HUES6 (cell line): ENCODE measurements around the gene ISL2.

Source experiments
- H3K27ac ChIP-seq: 2 replicates; pipeline ENCODE4 v1.7.0; 2013; ENCODE audit warnings: low read depth, mild to moderate bottlenecking, low read length, inconsistent platforms
- H3K27me3 ChIP-seq: 2 replicates; pipeline ENCODE4 v1.6.1; 2013; ENCODE audit warnings: low read length; ENCODE audit not compliant: control insufficient read depth, insufficient read depth
- H3K36me3 ChIP-seq: 2 replicates; pipeline ENCODE4 v1.6.1; 2013; ENCODE audit warnings: low read length; ENCODE audit not compliant: control insufficient read depth, insufficient read depth
- H3K4me1 ChIP-seq: 2 replicates; pipeline ENCODE4 v1.6.1; 2013; ENCODE audit warnings: low read length; ENCODE audit not compliant: control insufficient read depth, insufficient read depth
- H3K4me3 ChIP-seq: 2 replicates; pipeline ENCODE4 v1.5.1; 2013; ENCODE audit warnings: low read depth, low read length
- H3K9ac ChIP-seq: one replicate; pipeline ENCODE4 v1.6.1; 2013; ENCODE audit warnings: mild to moderate bottlenecking, low read length
- H3K9me3 ChIP-seq: 2 replicates; pipeline ENCODE4 v1.6.1; 2013; ENCODE audit warnings: low read depth, low read length; ENCODE audit not compliant: control insufficient read depth, insufficient read depth

ISL2 gene

GRCh38 chr15:76337696-76338485 is 1.3 kb downstream of the ISL2 start:
- no peak overlapping the region for H3K27ac ChIP-seq

GRCh38 chr15:76338486-76339304 is 2.1 kb downstream of the ISL2 start:
- peaks cover 47% of the 10 kb centered on the region for H3K4me1 ChIP-seq
- no peaks in the 10 kb centered on the region for H3K9me3 ChIP-seq
- peak overlapping the region; percentile 59 for H3K4me3 ChIP-seq
- no peaks in the 10 kb centered on the region for H3K36me3 ChIP-seq
- peaks cover 100% of the 10 kb centered on the region for H3K27me3 ChIP-seq
- H3K9ac ChIP-seq = no peak overlapping the region
- H3K27ac ChIP-seq = no peak overlapping the region

More at GRCh38 chr15:76337696-76338485, 1.3 kb downstream of the ISL2 start:
- Histone ChIP-seq H3K36me3 (no peaks in the 10 kb centered on the region), H3K9ac (no peak overlapping the region), H3K4me3 (peak overlapping the region; percentile 59), H3K27me3 (peaks cover 100% of the 10 kb centered on the region), H3K9me3 (no peaks in the 10 kb centered on the region), H3K4me1 (peaks cover 44% of the 10 kb centered on the region)

- no peak overlapping the region for H3K27ac ChIP-seq
Measured at GRCh38 chr15:76339305-76340197, 3.0 kb downstream of the ISL2 start.

GRCh38 chr15:76340198-76340802 is 3.7 kb downstream of the ISL2 start:
- H3K4me1 ChIP-seq = peaks cover 44% of the 10 kb centered on the region
- no peaks in the 10 kb centered on the region for H3K36me3 ChIP-seq
- H3K27me3 ChIP-seq = peaks cover 100% of the 10 kb centered on the region
- no peaks in the 10 kb centered on the region for H3K9me3 ChIP-seq
- H3K4me3 ChIP-seq = peak overlapping the region; percentile 50
- H3K27ac ChIP-seq = no peak overlapping the region
- no peak overlapping the region for H3K9ac ChIP-seq

More at GRCh38 chr15:76339305-76340197, 3.0 kb downstream of the ISL2 start:
- Histone ChIP-seq H3K9ac (no peak overlapping the region), H3K4me3 (peak overlapping the region; percentile 50), H3K36me3 (no peaks in the 10 kb centered on the region), H3K4me1 (peaks cover 44% of the 10 kb centered on the region), H3K9me3 (no peaks in the 10 kb centered on the region), H3K27me3 (peaks cover 100% of the 10 kb centered on the region)

- Histone ChIP-seq H3K36me3 (no peaks in the 10 kb centered on the region), H3K27ac (no peak overlapping the region), H3K4me1 (peaks cover 44% of the 10 kb centered on the region), H3K9ac (no peak overlapping the region), H3K4me3 (peak overlapping the region; percentile 50), H3K27me3 (peaks cover 100% of the 10 kb centered on the region), H3K9me3 (no peaks in the 10 kb centered on the region)
Measured at GRCh38 chr15:76340803-76341365, 4.3 kb downstream of the ISL2 start.

GRCh38 chr15:76341366-76342057 is 4.9 kb downstream of the ISL2 start:
- Histone ChIP-seq H3K9ac (no peak overlapping the region), H3K27ac (no peak overlapping the region), H3K27me3 (peaks cover 100% of the 10 kb centered on the region), H3K4me3 (peak overlapping the region; percentile 50), H3K36me3 (no peaks in the 10 kb centered on the region), H3K4me1 (peaks cover 44% of the 10 kb centered on the region), H3K9me3 (no peaks in the 10 kb centered on the region)

GRCh38 chr15:76342058-76342381 is 5.4 kb downstream of the ISL2 start:
- Histone ChIP-seq H3K36me3 (no peaks in the 10 kb centered on the region), H3K9ac (no peak overlapping the region), H3K27me3 (peaks cover 100% of the 10 kb centered on the region), H3K4me3 (peak overlapping the region; percentile 50; the same call in 1 of the 2 replicates), H3K9me3 (no peaks in the 10 kb centered on the region), H3K4me1 (peaks cover 43% of the 10 kb centered on the region), H3K27ac (no peak overlapping the region)

GRCh38 chr15:76342382-76343201 is 6.0 kb downstream of the ISL2 start:
- Histone ChIP-seq H3K4me1 (peaks cover 40% of the 10 kb centered on the region), H3K4me3 (0 out of 2 replicates have a peak overlapping the region, but pooled peaks have one; percentile 50), H3K27ac (no peak overlapping the region), H3K27me3 (peaks cover 100% of the 10 kb centered on the region), H3K36me3 (no peaks in the 10 kb centered on the region), H3K9me3 (no peaks in the 10 kb centered on the region), H3K9ac (no peak overlapping the region)

- Histone ChIP-seq H3K4me3 (0 out of 2 replicates have a peak overlapping the region, but pooled peaks have one; percentile 2), H3K9me3 (no peaks in the 10 kb centered on the region)
Measured at GRCh38 chr15:76343313-76343996, 6.9 kb downstream of the ISL2 start.

More at GRCh38 chr15:76343313-76343996, 6.9 kb downstream of the ISL2 start:
- Histone ChIP-seq H3K4me1 (peaks cover 38% of the 10 kb centered on the region), H3K27me3 (peaks cover 100% of the 10 kb centered on the region), H3K36me3 (no peaks in the 10 kb centered on the region), H3K27ac (no peak overlapping the region), H3K9ac (no peak overlapping the region)
